GM12878 (cell line): ENCODE results near the gene CPB2.

Source experiments
- MYC ChIP-seq: IDR thresholded peaks from 2 replicates; pipeline ENCODE4 v1.6.1; 2011; ENCODE audit warnings: mild to moderate bottlenecking, low read length, moderate library complexity, inconsistent platforms; ENCODE audit not compliant: insufficient read depth, insufficient replicate concordance, insufficient read length, severe bottlenecking
- POLR2A ChIP-seq: IDR thresholded peaks from 2 replicates; pipeline ENCODE4 v1.6.1; 2011; ENCODE audit warnings: low read depth, mild to moderate bottlenecking, low read length
- TAF1 ChIP-seq: IDR thresholded peaks from 2 replicates; pipeline ENCODE4 v1.6.1; 2011; ENCODE audit warnings: mild to moderate bottlenecking, low read depth, low read length, borderline replicate concordance

- TF ChIP-seq POLR2A (peak; percentile 91), MYC (no peak), TAF1 (peak; percentile 86)
These were observed 52.3 kb downstream of the CPB2 start, which contains the start of gene ZC3H13 for GRCh38 chr13:46052319-46053161.
